C4-2B (cell line): ENCODE data around the gene GABRG3.

Experiments
- H3K27ac ChIP-seq: fragments of 450-650 bp; 2 replicates; pipeline ENCODE4 v1.5.1; 2017
- CTCF ChIP-seq: fragments of 450-650 bp; conservative IDR thresholded peaks from 2 replicates; pipeline ENCODE4 v1.5.1; 2017; ENCODE audit warnings: mild to moderate bottlenecking
- ZFX ChIP-seq: fragments of 450-650 bp; IDR thresholded peaks from 2 replicates; pipeline ENCODE4 v1.6.1; 2017

The GABRG3 gene

GRCh38 chr15:27043770-27044169 is 72.8 kb downstream of the GABRG3 start:
- no peak overlapping the region for H3K27ac ChIP-seq
- TF ChIP-seq CTCF (no peak), ZFX (no peak)

- H3K27ac ChIP-seq: no peak overlapping the region
- no peak for TF ChIP-seq CTCF
- no peak for TF ChIP-seq ZFX
These were observed 74.8 kb downstream of the GABRG3 start for GRCh38 chr15:27045796-27046195.

- H3K27ac ChIP-seq: no peak overlapping the region
- TF ChIP-seq ZFX (no peak), CTCF (no peak)
These were observed 75.9 kb downstream of the GABRG3 start for GRCh38 chr15:27046880-27047279.

GRCh38 chr15:27050163-27050562 is 79.2 kb downstream of the GABRG3 start:
- no peak overlapping the region for H3K27ac ChIP-seq
- TF ChIP-seq ZFX (no peak), CTCF (no peak)

DNA sequence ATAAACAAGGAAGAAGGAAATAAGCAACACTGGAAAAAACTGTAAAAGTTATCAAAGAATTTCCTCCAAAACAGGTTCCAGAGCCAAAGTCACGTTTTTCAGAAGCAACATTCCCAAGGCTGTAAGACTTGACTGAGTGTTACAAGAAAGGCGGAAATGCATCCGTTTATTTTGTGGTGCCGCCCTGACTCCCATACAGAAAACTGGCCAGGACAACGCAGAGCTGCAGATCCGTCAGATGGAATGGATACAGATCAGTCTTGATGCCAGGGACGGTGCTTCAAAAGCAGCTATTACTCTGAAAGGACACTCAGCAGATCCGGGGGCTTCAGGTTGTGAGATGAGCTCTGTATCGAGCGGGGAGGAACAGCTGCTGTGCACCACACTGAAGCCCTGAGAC is 83.4 kb downstream of the GABRG3 start:
- TF ChIP-seq CTCF (no peak), ZFX (no peak)
- H3K27ac ChIP-seq: no peak overlapping the region

- TF ChIP-seq CTCF (no peak), ZFX (no peak)
These were observed 87.1 kb downstream of the GABRG3 start for GRCh38 chr15:27057904-27058645.

DNA sequence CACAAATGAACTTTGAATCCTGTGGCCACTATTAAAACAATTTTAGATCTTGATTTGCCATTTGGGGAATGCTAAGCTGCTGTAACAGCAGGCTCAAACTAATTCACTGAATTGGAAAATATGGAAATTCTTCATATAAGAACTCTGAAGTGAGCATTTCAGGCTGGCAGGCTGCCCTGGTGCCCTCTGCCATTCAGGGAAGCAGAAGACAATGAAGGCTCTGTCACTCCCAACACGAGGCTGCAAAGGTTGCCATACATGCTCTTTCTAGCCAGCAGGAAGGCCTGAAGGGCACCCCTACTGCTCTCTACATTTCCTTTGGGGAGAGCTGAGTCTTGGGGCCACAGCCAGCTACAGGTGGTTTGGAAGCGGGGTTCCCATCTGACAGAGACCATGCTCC is 88.0 kb downstream of the GABRG3 start:
- TF ChIP-seq CTCF: no peak
- no peak for TF ChIP-seq ZFX
- H3K27ac ChIP-seq: no peak overlapping the region

More at GRCh38 chr15:27057904-27058645, 87.1 kb downstream of the GABRG3 start:
- no peak overlapping the region for H3K27ac ChIP-seq
